ENCODE results near the gene YDJC.

DNA sequence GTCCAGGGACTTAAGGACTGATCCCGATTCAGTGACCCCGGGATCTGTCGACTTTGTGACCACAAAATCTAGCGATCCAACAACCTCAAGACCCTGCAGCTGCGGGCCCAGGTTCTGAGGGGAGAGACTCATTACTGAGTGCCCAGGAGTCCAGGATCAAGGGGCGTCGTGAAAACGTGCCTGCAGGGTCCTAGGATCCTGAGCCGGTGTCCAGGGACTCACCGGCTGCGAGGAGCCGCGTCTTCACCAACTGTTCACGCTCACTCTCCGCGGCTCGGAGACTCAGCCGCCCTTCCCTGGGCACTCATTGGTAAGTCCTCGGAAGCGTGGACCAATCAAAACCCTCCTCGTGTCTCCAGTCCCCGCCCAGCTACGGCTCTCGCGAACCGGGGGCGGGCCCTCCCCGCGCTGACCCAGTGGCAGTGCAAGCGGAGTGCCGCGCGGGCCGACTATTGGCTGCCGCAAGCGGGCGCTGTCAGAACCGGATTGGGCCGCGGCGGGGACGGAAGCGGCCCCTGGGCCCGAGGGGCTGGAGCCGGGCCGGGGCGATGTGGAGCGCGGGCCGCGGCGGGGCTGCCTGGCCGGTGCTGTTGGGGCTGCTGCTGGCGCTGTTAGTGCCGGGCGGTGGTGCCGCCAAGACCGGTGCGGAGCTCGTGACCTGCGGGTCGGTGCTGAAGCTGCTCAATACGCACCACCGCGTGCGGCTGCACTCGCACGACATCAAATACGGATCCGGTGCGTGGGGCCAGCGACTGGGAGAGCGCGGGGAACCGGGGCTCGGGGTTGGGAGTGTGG, 12.2 kb upstream of the YDJC start, which contains the start of gene SDF2L1:
- no peak for TF ChIP-seq MAFK (IDR thresholded peaks at IDR 0.05; ENCODE audit: low read depth, low read length)
- no peak for TF ChIP-seq RAD21 (IDR thresholded peaks at IDR 0.05; ENCODE audit: low read length)
- peak; percentile 81 for TF ChIP-seq POLR2A (IDR thresholded peaks at IDR 0.05; ENCODE audit: low read depth, low read length)
- TF ChIP-seq CHD1 (IDR thresholded peaks at IDR 0.05; ENCODE audit: low read depth, low read length), result no peak
- TF ChIP-seq CTCF (conservative IDR thresholded peaks at IDR 0.05; ENCODE audit: low read depth, low read length), result no peak
- TF ChIP-seq, protein P1, sequence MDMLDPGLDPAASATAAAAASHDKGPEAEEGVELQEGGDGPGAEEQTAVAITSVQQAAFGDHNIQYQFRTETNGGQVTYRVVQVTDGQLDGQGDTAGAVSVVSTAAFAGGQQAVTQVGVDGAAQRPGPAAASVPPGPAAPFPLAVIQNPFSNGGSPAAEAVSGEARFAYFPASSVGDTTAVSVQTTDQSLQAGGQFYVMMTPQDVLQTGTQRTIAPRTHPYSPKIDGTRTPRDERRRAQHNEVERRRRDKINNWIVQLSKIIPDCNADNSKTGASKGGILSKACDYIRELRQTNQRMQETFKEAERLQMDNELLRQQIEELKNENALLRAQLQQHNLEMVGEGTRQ (IDR thresholded peaks at IDR 0.05; ENCODE audit: low read depth, low read length), result no peak; the same call in 1 of the 2 replicates
- no peak for TF ChIP-seq CEBPB (IDR thresholded peaks at IDR 0.05; ENCODE audit: low read depth, low read length)

Measured in IMR-90 (cell line).